Stomach smooth muscle (tissue), 2 donors: Measurements from ENCODE around the gene ERFL.

Source experiments
- H3K27ac ChIP-seq: one replicate; pipeline ENCODE4 v1.7.0; 2013; ENCODE audit warnings: mild to moderate bottlenecking, low read length, inconsistent platforms
- H3K27me3 ChIP-seq, 2 donors: one replicate each; pipeline ENCODE4 v1.7.0; 2013; ENCODE audit warnings: low read length in 2 of 2; ENCODE audit not compliant: insufficient read depth in 2 of 2, control insufficient read depth in 1 of 2
- H3K36me3 ChIP-seq, 2 donors: one replicate each; pipeline ENCODE4 v1.7.0; 2013; ENCODE audit warnings: low read length in 2 of 2; ENCODE audit not compliant: control insufficient read depth in 2 of 2, insufficient read depth in 2 of 2
- H3K4me1 ChIP-seq: one replicate; pipeline ENCODE4 v1.7.0; 2013; ENCODE audit warnings: low read length; ENCODE audit not compliant: control insufficient read depth, insufficient read depth
- H3K4me3 ChIP-seq, 2 donors: one replicate each; pipeline ENCODE4 v1.7.0; 2013; ENCODE audit warnings: low read length in 2 of 2
- H3K9ac ChIP-seq, 2 donors: one replicate each; pipeline ENCODE4 v1.7.0; 2013; ENCODE audit warnings: low read length in 2 of 2, mild to moderate bottlenecking in 1 of 2
- H3K9me3 ChIP-seq, 2 donors: one replicate each; pipeline ENCODE4 v1.7.0; 2013; ENCODE audit warnings: low read length in 2 of 2; ENCODE audit not compliant: control insufficient read depth in 2 of 2
- donor health status: healthy.
- donor health status: Pancreatic carcinoma.

ERFL gene

GRCh38 chr19:41871573-41872383 is 56.5 kb downstream of the ERFL start:
- no peak overlapping the region for H3K27ac ChIP-seq
- H3K27me3 ChIP-seq, result no peaks in the 10 kb centered on the region
- no peak overlapping the region for H3K9ac ChIP-seq
- peaks cover 27% of the 10 kb centered on the region in 2 donors for H3K36me3 ChIP-seq
- no peaks in the 10 kb centered on the region for H3K9me3 ChIP-seq
- H3K4me1 ChIP-seq, result peaks cover 4% of the 10 kb centered on the region
- no peak overlapping the region for H3K4me3 ChIP-seq

GRCh38 chr19:41870401-41870873 is 57.8 kb downstream of the ERFL start:
- no peaks in the 10 kb centered on the region for H3K27me3 ChIP-seq
- peaks cover 27 to 32% of the 10 kb centered on the region in 2 donors for H3K36me3 ChIP-seq
- peaks cover 4% of the 10 kb centered on the region for H3K4me1 ChIP-seq
- H3K27ac ChIP-seq, result no peak overlapping the region
- H3K9me3 ChIP-seq, result no peaks in the 10 kb centered on the region
- H3K4me3 ChIP-seq, result no peak overlapping the region
- no peak overlapping the region for H3K9ac ChIP-seq

GRCh38 chr19:41869374-41869955 is 58.8 kb downstream of the ERFL start:
- H3K27ac ChIP-seq, result no peak overlapping the region
- peaks cover 33 to 39% of the 10 kb centered on the region in 2 donors for H3K36me3 ChIP-seq
- H3K4me1 ChIP-seq, result peaks cover 4% of the 10 kb centered on the region
- no peaks in the 10 kb centered on the region for H3K27me3 ChIP-seq
- no peak overlapping the region for H3K9ac ChIP-seq
- H3K9me3 ChIP-seq, result no peaks in the 10 kb centered on the region
- no peak overlapping the region for H3K4me3 ChIP-seq

- Histone ChIP-seq H3K9ac (no peak overlapping the region), H3K36me3 (peaks cover 37 to 44% of the 10 kb centered on the region in 2 donors), H3K4me1 (peaks cover 7% of the 10 kb centered on the region), H3K4me3 (no peak overlapping the region), H3K27ac (no peak overlapping the region), H3K27me3 (no peaks in the 10 kb centered on the region), H3K9me3 (no peaks in the 10 kb centered on the region)
These were observed 59.3 kb downstream of the ERFL start for GRCh38 chr19:41868989-41869300.

- peak overlapping the region in 1 of 2 donors; percentile 2 for H3K9ac ChIP-seq
- H3K9me3 ChIP-seq, result no peaks in the 10 kb centered on the region
- H3K36me3 ChIP-seq, result peaks cover 40 to 46% of the 10 kb centered on the region in 2 donors
- H3K4me1 ChIP-seq, result peaks cover 7% of the 10 kb centered on the region
- H3K27me3 ChIP-seq, result no peaks in the 10 kb centered on the region
- no peak overlapping the region for H3K27ac ChIP-seq
- no peak overlapping the region for H3K4me3 ChIP-seq
These were observed 59.9 kb downstream of the ERFL start for GRCh38 chr19:41868120-41868988.

- Histone ChIP-seq H3K27me3 (no peaks in the 10 kb centered on the region), H3K9ac (no peak overlapping the region), H3K36me3 (peaks cover 52 to 61% of the 10 kb centered on the region in 2 donors), H3K27ac (no peak overlapping the region), H3K4me1 (peaks cover 27% of the 10 kb centered on the region), H3K9me3 (no peaks in the 10 kb centered on the region), H3K4me3 (no peak overlapping the region)
These were observed 62.0 kb downstream of the ERFL start for GRCh38 chr19:41866284-41866683.

- Histone ChIP-seq H3K27me3 (no peaks in the 10 kb centered on the region), H3K27ac (no peak overlapping the region), H3K36me3 (peaks cover 39 to 51% of the 10 kb centered on the region in 2 donors), H3K9me3 (no peaks in the 10 kb centered on the region), H3K4me3 (no peak overlapping the region), H3K9ac (no peak overlapping the region), H3K4me1 (peaks cover 35% of the 10 kb centered on the region)
These were observed 63.9 kb downstream of the ERFL start for GRCh38 chr19:41864374-41864773.

DNA sequence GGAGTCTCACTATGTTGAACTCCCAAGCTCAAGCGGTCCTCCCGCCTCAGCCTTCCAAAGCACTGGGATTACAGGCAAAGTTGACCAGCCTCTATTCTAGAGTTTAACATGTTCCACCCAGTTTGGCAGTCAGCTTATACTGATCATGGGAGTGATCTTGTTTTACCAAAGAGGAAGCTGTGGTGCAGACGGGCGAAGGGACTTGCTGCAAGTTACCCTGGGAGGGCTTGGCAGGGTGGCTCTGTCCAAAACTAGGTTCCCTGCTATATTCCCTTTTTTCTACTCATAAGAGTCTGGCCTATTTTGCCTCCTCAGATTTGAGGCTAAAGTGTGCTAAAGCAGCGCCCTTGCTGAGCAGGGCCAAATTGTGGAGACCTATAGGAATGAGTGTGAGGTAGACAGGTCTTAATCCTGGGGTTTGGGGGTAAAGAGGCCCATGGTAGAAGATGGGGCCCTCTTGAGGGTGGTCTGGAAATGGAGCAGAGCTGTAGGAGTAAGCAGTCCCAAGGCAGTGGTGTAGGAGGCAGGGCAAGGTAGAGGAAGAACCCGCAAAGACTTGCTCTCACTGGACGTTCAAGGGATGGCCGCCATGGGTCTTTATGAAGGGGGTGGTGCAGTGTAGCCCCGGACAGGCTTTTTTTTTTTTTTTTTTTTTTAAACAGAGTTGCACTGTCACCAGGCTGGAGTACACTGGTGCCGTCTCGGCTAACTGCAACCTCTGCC is 64.9 kb downstream of the ERFL start:
- H3K27ac ChIP-seq, result no peak overlapping the region
- H3K9me3 ChIP-seq, result no peaks in the 10 kb centered on the region
- peak overlapping the region in 1 of 2 donors; percentile 1 for H3K9ac ChIP-seq
- no peak overlapping the region for H3K4me3 ChIP-seq
- no peaks in the 10 kb centered on the region for H3K27me3 ChIP-seq
- H3K36me3 ChIP-seq, result peaks cover 32 to 43% of the 10 kb centered on the region in 2 donors
- H3K4me1 ChIP-seq, result peaks cover 35% of the 10 kb centered on the region

- no peaks in the 10 kb centered on the region for H3K9me3 ChIP-seq
- H3K4me1 ChIP-seq, result peaks cover 32% of the 10 kb centered on the region
- no peak overlapping the region for H3K27ac ChIP-seq
- no peaks in the 10 kb centered on the region for H3K27me3 ChIP-seq
- peaks cover 29 to 40% of the 10 kb centered on the region in 2 donors for H3K36me3 ChIP-seq
- peak overlapping the region; percentile 1 to 29 for H3K9ac ChIP-seq
- H3K4me3 ChIP-seq, result no peak overlapping the region
These were observed 65.7 kb downstream of the ERFL start for GRCh38 chr19:41862445-41862986.

- Histone ChIP-seq H3K4me3 (peak overlapping the region in 1 of 2 donors; percentile 95), H3K27me3 (no peaks in the 10 kb centered on the region), H3K27ac (no peak overlapping the region), H3K9ac (no peak overlapping the region), H3K9me3 (no peaks in the 10 kb centered on the region), H3K36me3 (peaks cover 29 to 40% of the 10 kb centered on the region in 2 donors), H3K4me1 (peaks cover 32% of the 10 kb centered on the region)
These were observed 66.4 kb downstream of the ERFL start for GRCh38 chr19:41861846-41862245.
